GM12878 (cell line): ENCODE results near the gene STAMBPL1. TPM values are rescaled to one million over a fixed set of nuclear protein-coding genes. Genes with fewer than 3 reads are reported as not detected.

Source experiments
- ATAC-seq: fragments of 200-7000 bp; cut with Tn5 transposase; 3 replicates; pipeline ENCODE4 v1.9.1; 2020; ENCODE audit warnings: mild to moderate bottlenecking, moderate library complexity
- BruUV-seq: library from RNA; stranded (reverse); fragments of 400-500 nt; replicated peaks from 2 replicates; lab custom pipeline; 2021; lab: Mats Ljungman, UMichigan
- CTCF ChIA-PET: fragments of 300-600 bp; sonication (Branson Sonifier 250); formaldehyde crosslinking; extraction: SDS; loops from one replicate; lab custom pipeline; 2021; ENCODE audit warnings: inconsistent platforms; lab: Yijun Ruan, JAX
- POLR2A ChIA-PET: fragments of 350-600 bp; formaldehyde crosslinking; extraction: SDS; loops from one replicate; lab custom pipeline; 2021; ENCODE audit warnings: inconsistent platforms; lab: Charles Lee
- RAD21 ChIA-PET: fragments of 300-600 bp; sonication (Branson Sonifier 250); formaldehyde crosslinking; loops from one replicate; lab custom pipeline; 2023; ENCODE audit warnings: antibody characterized with exemption; ENCODE audit not compliant: unreplicated experiment; lab: Charles Lee
- SMC1A ChIA-PET: fragments of 300-600 bp; sonication (Branson Sonifier 250); formaldehyde crosslinking; loops from one replicate; lab custom pipeline; 2023; ENCODE audit not compliant: unreplicated experiment, uncharacterized antibody; lab: Charles Lee
- DNase-seq: peaks from one replicate; pipeline ENCODE4 v3.0.0-alpha.2; 2011; ENCODE audit warnings: low read depth, low spot score
- FAIRE-seq: peaks from 3 replicates; lab custom pipeline; 2011; peaks lifted over from hg19 to GRCh38; lab: Jason Lieb, UNC
- H2AFZ ChIP-seq: 2 replicates; pipeline ENCODE4 v1.6.0; 2011; ENCODE audit warnings: low read depth, low read length, control low read depth; ENCODE audit not compliant: control insufficient read depth
- H3K27ac ChIP-seq: 2 replicates; pipeline ENCODE4 v1.5.1; 2011; ENCODE audit warnings: control low read depth; ENCODE audit not compliant: control insufficient read depth, insufficient read depth
- H3K27me3 ChIP-seq, 2 experiments: replicated peaks in 1 of 2; 2 replicates each; pipeline versions ENCODE4 v1.6.0 to v1.6.1; 2011; ENCODE audit warnings: low read length in 1 of 2; ENCODE audit not compliant: control insufficient read depth in 2 of 2, insufficient read depth in 2 of 2
- H3K36me3 ChIP-seq, 2 experiments: 2 replicates each; pipeline ENCODE4 v1.5.1; 2011; ENCODE audit warnings: low read length in 1 of 2; ENCODE audit not compliant: control insufficient read depth in 2 of 2, insufficient read depth in 2 of 2
- H3K4me1 ChIP-seq: 2 replicates; pipeline ENCODE4 v1.6.1; 2011; ENCODE audit warnings: mild to moderate bottlenecking, low read length, moderate library complexity, mixed read lengths; ENCODE audit not compliant: control insufficient read depth, insufficient read depth
- H3K4me2 ChIP-seq: 2 replicates; pipeline ENCODE4 v1.6.0; 2011; ENCODE audit warnings: control low read depth; ENCODE audit not compliant: control insufficient read depth, insufficient read depth
- H3K4me3 ChIP-seq: fragments of 200-600 bp; sonication (generic); 2 replicates; pipeline ENCODE4 v1.5.1; 2016
- H3K79me2 ChIP-seq: 2 replicates; pipeline ENCODE4 v1.6.0; 2011; ENCODE audit warnings: low read length; ENCODE audit not compliant: control insufficient read depth, insufficient read depth
- H3K9ac ChIP-seq: 2 replicates; pipeline ENCODE4 v1.8.0; 2011; ENCODE audit warnings: low read length, control low read depth, mixed read lengths; ENCODE audit not compliant: control insufficient read depth, insufficient read depth
- H3K9me3 ChIP-seq: replicated peaks from 3 replicates; pipeline ENCODE4 v1.5.1; 2011; ENCODE audit warnings: mild to moderate bottlenecking, low read length; ENCODE audit not compliant: control insufficient read depth, insufficient read depth
- H4K20me1 ChIP-seq: 2 replicates; pipeline ENCODE4 v1.6.0; 2011; ENCODE audit not compliant: control insufficient read depth, insufficient read depth
- BHLHE40 ChIP-seq, 2 experiments: fragments of 450-650 bp in 1 of 2; IDR thresholded peaks; 2 replicates each; pipeline ENCODE4 v1.6.1; 2011 to 2017; ENCODE audit warnings: low read depth in 2 of 2, borderline replicate concordance in 1 of 2, improper control_type of control experiment in 1 of 2, low read length in 1 of 2, mild to moderate bottlenecking in 1 of 2
- IKZF2 ChIP-seq, 2 experiments: fragments of 450-650 bp; IDR thresholded peaks; 2 replicates each; pipeline ENCODE4 v1.6.1; 2017; ENCODE audit warnings: mild to moderate bottlenecking in 2 of 2, moderate library complexity in 2 of 2
- RAD51 ChIP-seq: fragments of 450-650 bp; IDR thresholded peaks from 2 replicates; pipeline ENCODE4 v1.6.1; 2016; ENCODE audit warnings: moderate library complexity, mild to moderate bottlenecking, inconsistent platforms
- RUNX3 ChIP-seq: IDR thresholded peaks from 2 replicates; pipeline ENCODE4 v1.6.1; 2012; ENCODE audit warnings: low read length, inconsistent platforms
- TCF7 ChIP-seq: IDR thresholded peaks from 2 replicates; pipeline ENCODE4 v1.6.1; 2014; ENCODE audit warnings: antibody characterized with exemption, borderline replicate concordance
- WGBS: methylation state at CpG from one replicate; pipeline ENCODE4 v1.1.6; 2016; ENCODE audit warnings: low lambda C conversion rate; ENCODE audit not compliant: insufficient replicate concordance, insufficient coverage; ENCODE audit errors: missing lambda C conversion rate; 5-methylcytosine and 5-hydroxymethylcytosine counted together
- in situ Hi-C: fragments of 300-500 bp; cut with MboI; formaldehyde crosslinking; loops from 9 replicates; pipeline ENCODE4 v1.14.3; 2018; ENCODE audit warnings: mixed read lengths
- intact Hi-C: fragments of 100-400 bp; cut with micrococcal nuclease; formaldehyde crosslinking; loops from one replicate; pipeline ENCODE4 v1.14.2; 2022; ENCODE audit not compliant: unreplicated experiment
- polyA plus RNA-seq, 11 experiments: library from polyadenylated mRNA; depleted of rRNA in 4 of 11; unstranded in 6 of 11; stranded (reverse) in 5 of 11; fragments of >200 nt; fragmentation: Nextera tagmentation in 4 of 11; fragmentation: Illumina TruSeq in 1 of 11; extraction: Ambion mirVana in 4 of 11; extraction: Trizol in 1 of 11; gene quantifications; 1 replicate in 1 of 11; 2 replicates in 10 of 11; pipeline versions ENCODE4 v1.2.1 to v1.2.3, GENCODE V29; 2011 to 2016; ENCODE audit warnings: inconsistent platforms in 2 of 11, missing spikeins in 2 of 11, low read depth in 1 of 11
- total RNA-seq, 4 experiments: library from RNA; depleted of rRNA in 3 of 4; stranded (reverse); fragments of >200 nt in 3 of 4; fragmentation: Illumina TruSeq in 1 of 4; extraction: Trizol in 1 of 4; gene quantifications; 2 replicates each; pipeline versions ENCODE4 v1.2.1 to v1.2.3, GENCODE V29; 2013 to 2021
- TF ChIP-seq, protein P1 (sequence below): fragments of 450-650 bp; IDR thresholded peaks from 2 replicates; pipeline ENCODE4 v1.6.1; 2017; ENCODE audit warnings: mild to moderate bottlenecking, moderate library complexity

STAMBPL1 gene
- total and polyA plus RNA-seq, 10 of the 15 experiments (the other 5 are each of a cell fraction or from before 2014, with no cell fraction given), result 7.5 to 44.1 (median 25.4) TPM

DNA sequence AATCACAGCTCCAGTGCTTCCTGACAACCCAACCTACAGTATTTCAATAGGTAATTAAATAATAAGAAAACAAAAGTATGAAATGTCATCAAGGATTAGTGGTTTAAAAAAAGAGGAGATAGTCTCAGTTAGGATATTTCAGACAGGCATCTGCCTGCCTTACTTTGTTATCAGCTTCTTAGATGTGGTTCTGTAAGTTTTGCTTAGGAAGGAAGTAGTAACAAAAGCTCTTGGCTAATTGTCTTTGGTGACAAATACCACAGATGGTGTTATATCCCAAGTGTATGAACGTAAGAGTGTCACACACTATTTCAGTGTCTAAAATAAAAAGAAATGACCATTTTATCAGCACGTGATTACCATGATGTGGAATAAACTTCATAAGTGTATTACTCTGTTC lies 82.3 kb downstream of the STAMBPL1 start (continued):
- TF ChIP-seq BHLHE40 (IDR thresholded peaks at IDR 0.05; ENCODE audit: borderline replicate concordance in 1 of 2, low read depth in 2 of 2, low read length in 1 of 2), result peak in 1 of 2 experiments; percentile 56; a peak in 1 of 4 replicates
- TF ChIP-seq TCF7, result peak; percentile 74; the same call in 1 of the 2 replicates
- TF ChIP-seq RUNX3, result peak; percentile 76
- TF ChIP-seq IKZF2 (IDR thresholded peaks at IDR 0.05), result peak; percentile 63 to 68; a peak in 3 of 4 replicates
- peak; percentile 26; the same call in 1 of the 2 replicates for TF ChIP-seq RAD51

DNA sequence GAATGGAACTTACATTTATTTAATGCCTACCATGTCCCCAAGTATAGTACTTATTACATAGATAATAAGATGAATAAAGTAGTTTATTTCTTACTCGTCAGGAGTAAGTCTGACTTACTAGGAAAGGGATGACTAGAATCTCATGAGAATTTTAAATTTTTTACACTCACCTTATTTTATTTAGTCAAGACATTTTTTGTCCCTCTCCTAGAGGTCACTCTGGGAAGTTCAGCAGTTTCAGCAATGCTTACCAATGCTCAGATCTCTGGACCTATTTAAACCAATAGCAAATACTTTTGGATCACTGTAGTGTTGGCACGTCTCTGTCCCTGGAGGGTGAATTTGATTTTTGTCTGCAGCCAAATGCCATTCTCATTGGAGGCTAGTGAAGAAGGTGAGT lies 83.3 kb downstream of the STAMBPL1 start:
- Histone ChIP-seq H3K27ac (no peak overlapping the region), H3K9me3 (no peaks in the 10 kb centered on the region), H2AFZ (no peak overlapping the region), H3K27me3 (no peaks in the 10 kb centered on the region), H4K20me1 (no peaks in the 10 kb centered on the region), H3K4me2 (no peak overlapping the region), H3K9ac (no peak overlapping the region), H3K4me3 (no peak overlapping the region), H3K79me2 (no peaks in the 10 kb centered on the region), H3K36me3 (no peaks in the 10 kb centered on the region), H3K4me1 (no peaks in the 10 kb centered on the region)
- FAIRE-seq (no peak), ATAC-seq (no peak), DNase-seq (no peak)
- CTCF ChIA-PET, result interaction anchor here (0.6 to 1.4 kb wide), 4 partner anchors 11 to 27 kb away, joined by 3 to 4 read pairs (median 4); partner anchors contain the start of genes ACTA2 and FAS
- SMC1A ChIA-PET, result interaction anchor here (1.0 to 1.6 kb wide), 4 partner anchors 9 to 128 kb away, joined by 3 to 5 read pairs (median 3); no protein-coding TSS in a partner anchor
- in situ Hi-C loops, result no loop called here
- TF ChIP-seq, protein P1, sequence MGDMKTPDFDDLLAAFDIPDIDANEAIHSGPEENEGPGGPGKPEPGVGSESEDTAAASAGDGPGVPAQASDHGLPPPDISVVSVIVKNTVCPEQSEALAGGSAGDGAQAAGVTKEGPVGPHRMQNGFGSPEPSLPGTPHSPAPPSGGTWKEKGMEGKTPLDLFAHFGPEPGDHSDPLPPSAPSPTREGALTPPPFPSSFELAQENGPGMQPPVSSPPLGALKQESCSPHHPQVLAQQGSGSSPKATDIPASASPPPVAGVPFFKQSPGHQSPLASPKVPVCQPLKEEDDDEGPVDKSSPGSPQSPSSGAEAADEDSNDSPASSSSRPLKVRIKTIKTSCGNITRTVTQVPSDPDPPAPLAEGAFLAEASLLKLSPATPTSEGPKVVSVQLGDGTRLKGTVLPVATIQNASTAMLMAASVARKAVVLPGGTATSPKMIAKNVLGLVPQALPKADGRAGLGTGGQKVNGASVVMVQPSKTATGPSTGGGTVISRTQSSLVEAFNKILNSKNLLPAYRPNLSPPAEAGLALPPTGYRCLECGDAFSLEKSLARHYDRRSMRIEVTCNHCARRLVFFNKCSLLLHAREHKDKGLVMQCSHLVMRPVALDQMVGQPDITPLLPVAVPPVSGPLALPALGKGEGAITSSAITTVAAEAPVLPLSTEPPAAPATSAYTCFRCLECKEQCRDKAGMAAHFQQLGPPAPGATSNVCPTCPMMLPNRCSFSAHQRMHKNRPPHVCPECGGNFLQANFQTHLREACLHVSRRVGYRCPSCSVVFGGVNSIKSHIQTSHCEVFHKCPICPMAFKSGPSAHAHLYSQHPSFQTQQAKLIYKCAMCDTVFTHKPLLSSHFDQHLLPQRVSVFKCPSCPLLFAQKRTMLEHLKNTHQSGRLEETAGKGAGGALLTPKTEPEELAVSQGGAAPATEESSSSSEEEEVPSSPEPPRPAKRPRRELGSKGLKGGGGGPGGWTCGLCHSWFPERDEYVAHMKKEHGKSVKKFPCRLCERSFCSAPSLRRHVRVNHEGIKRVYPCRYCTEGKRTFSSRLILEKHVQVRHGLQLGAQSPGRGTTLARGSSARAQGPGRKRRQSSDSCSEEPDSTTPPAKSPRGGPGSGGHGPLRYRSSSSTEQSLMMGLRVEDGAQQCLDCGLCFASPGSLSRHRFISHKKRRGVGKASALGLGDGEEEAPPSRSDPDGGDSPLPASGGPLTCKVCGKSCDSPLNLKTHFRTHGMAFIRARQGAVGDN, result no peak
- intact Hi-C loops, result no loop called here
- POLR2A ChIA-PET, result no interaction called here
- WGBS, result 97% methylated on average over 2 of the region's 2 CpGs
- no TSS peak for BruUV-seq
- RAD21 ChIA-PET, result interaction anchor here (1.4 kb wide), 1 partner anchor 24 kb away, joined by 5 read pairs; no protein-coding TSS in a partner anchor
